ENCODE measurements around the gene PAFAH1B1.
"Not testable (repeated sequence)": the region's sequence is repeated elsewhere in the genome, so short reads cannot be mapped to it uniquely, and the experiment has no call there.

The PAFAH1B1 gene

GRCh38 chr17:2612630-2613029 lies 19.2 kb downstream of the PAFAH1B1 start:
- H3K36me3 ChIP-seq (replicated peaks): peaks cover 8% of the 10 kb centered on the region
- H3K27ac ChIP-seq: no peak overlapping the region
- H3K4me3 ChIP-seq (ENCODE audit: low read depth, low read length): no peak overlapping the region
- TF ChIP-seq, protein P1, sequence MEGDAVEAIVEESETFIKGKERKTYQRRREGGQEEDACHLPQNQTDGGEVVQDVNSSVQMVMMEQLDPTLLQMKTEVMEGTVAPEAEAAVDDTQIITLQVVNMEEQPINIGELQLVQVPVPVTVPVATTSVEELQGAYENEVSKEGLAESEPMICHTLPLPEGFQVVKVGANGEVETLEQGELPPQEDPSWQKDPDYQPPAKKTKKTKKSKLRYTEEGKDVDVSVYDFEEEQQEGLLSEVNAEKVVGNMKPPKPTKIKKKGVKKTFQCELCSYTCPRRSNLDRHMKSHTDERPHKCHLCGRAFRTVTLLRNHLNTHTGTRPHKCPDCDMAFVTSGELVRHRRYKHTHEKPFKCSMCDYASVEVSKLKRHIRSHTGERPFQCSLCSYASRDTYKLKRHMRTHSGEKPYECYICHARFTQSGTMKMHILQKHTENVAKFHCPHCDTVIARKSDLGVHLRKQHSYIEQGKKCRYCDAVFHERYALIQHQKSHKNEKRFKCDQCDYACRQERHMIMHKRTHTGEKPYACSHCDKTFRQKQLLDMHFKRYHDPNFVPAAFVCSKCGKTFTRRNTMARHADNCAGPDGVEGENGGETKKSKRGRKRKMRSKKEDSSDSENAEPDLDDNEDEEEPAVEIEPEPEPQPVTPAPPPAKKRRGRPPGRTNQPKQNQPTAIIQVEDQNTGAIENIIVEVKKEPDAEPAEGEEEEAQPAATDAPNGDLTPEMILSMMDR (IDR thresholded peaks at IDR 0.05; ENCODE audit: low read depth, low read length, missing control alignments): no peak
- no peak for DNase-seq
- H3K27me3 ChIP-seq (replicated peaks): no peaks in the 10 kb centered on the region
- in situ Hi-C loops (cut with HindIII; ENCODE audit: low pct_ligation_motif_present, low sequenced_read_pairs): no loop called here

GRCh38 chr17:2613089-2613808 lies 19.8 kb downstream of the PAFAH1B1 start:
- TF ChIP-seq, protein P1 (IDR thresholded peaks at IDR 0.05; ENCODE audit: low read depth, low read length, missing control alignments): no peak
- peaks cover 8% of the 10 kb centered on the region for H3K36me3 ChIP-seq (replicated peaks)
- in situ Hi-C loops (cut with HindIII; ENCODE audit: low pct_ligation_motif_present, low sequenced_read_pairs): no loop called here
- no peak overlapping the region for H3K4me3 ChIP-seq (ENCODE audit: low read depth, low read length)
- H3K27me3 ChIP-seq (replicated peaks): no peaks in the 10 kb centered on the region
- DNase-seq: no peak
- H3K27ac ChIP-seq: no peak overlapping the region

- H3K4me3 ChIP-seq (ENCODE audit: low read depth, low read length): no peak overlapping the region
- TF ChIP-seq, protein P1 (IDR thresholded peaks at IDR 0.05; ENCODE audit: low read depth, low read length, missing control alignments): no peak
- DNase-seq: no peak
- in situ Hi-C loops (cut with HindIII; ENCODE audit: low pct_ligation_motif_present, low sequenced_read_pairs): no loop called here
- H3K36me3 ChIP-seq (replicated peaks): peaks cover 8% of the 10 kb centered on the region
- no peak overlapping the region for H3K27ac ChIP-seq
- no peaks in the 10 kb centered on the region for H3K27me3 ChIP-seq (replicated peaks)
Measured at GRCh38 chr17:2615882-2616281, 22.4 kb downstream of the PAFAH1B1 start.

DNA sequence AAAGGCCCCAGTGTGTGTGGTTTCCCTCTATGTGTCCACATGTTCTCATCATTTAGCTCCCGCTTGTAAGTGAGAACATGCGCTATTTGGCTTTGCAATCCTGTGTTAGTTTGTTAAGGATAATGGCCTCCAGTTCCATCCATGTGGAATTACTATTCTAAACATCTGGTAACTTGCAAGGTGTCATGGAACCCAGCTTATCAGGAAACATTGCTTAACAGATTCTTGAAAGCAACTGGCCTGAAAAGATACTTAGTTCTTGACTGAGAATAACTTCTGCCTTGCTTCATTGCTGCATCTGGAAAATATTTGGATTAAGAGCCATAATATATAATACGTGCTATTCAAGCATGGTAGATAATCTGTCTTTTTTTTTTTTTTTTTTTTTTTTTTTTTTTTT lies 27.8 kb downstream of the PAFAH1B1 start:
- H3K4me3 ChIP-seq (ENCODE audit: low read depth, low read length): no peak overlapping the region
- no peak for DNase-seq
- H3K36me3 ChIP-seq (replicated peaks): peaks cover 9% of the 10 kb centered on the region
- no peak overlapping the region for H3K27ac ChIP-seq
- TF ChIP-seq, protein P1 (IDR thresholded peaks at IDR 0.05; ENCODE audit: low read depth, low read length, missing control alignments): no peak
- in situ Hi-C loops (cut with HindIII; ENCODE audit: low pct_ligation_motif_present, low sequenced_read_pairs): no loop called here
- H3K27me3 ChIP-seq (replicated peaks): no peaks in the 10 kb centered on the region

DNA sequence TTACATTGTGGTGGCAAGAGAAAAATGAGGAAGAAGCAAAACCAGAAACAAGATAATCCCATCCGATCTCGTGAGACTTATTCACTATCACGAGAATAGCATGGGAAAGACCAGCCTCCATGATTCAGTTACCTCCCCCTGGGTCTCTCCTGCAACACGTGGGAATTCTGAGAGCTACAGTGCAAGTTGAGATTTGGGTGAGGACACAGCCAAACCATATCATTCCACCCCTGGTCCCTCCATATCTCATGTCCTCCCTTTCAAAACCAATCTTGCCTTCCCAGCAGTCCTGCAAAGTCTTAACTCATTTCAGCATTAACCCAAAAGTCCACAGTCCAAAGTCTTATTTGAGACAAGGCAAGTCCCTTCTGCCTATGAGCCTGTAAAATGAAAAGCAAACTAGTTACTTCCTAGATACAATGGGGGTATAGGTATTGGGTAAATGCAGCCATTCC lies 28.5 kb downstream of the PAFAH1B1 start:
- in situ Hi-C loops (cut with HindIII; ENCODE audit: low pct_ligation_motif_present, low sequenced_read_pairs); H3K27me3 ChIP-seq (replicated peaks); H3K36me3 ChIP-seq (replicated peaks); H3K4me3 ChIP-seq (ENCODE audit: low read depth, low read length); H3K27ac ChIP-seq; DNase-seq: not testable (repeated sequence)

DNA sequence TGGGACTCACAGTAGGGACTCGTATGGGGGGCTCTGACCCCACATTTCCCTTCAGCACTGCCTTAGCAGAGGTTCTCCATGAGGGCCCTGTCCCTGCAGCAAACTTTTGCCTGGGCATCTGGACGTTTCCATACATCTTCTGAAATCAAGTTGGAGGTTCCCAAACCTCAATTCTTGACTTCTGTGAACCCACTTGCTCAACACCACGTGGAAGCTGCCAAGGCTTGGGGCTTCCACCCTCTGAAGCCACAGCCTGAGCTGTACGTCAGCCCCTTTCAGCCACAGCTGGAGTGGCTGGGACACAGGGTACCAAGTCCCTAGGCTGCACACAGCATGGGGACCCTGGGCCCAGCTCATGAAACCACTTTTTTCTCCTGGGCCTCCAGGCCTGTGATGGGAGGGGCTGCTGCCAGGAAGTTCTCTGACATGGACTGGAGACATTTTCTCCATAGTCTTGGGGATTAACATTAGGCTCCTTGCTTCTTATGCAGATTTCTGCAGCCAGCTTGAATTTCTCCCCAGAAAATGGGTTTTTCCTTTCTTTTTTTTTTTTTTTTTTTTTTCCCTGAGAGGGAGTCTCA lies 29.4 kb downstream of the PAFAH1B1 start:
- H3K36me3 ChIP-seq (replicated peaks); in situ Hi-C loops (cut with HindIII; ENCODE audit: low pct_ligation_motif_present, low sequenced_read_pairs); H3K27ac ChIP-seq; H3K4me3 ChIP-seq (ENCODE audit: low read depth, low read length); DNase-seq; H3K27me3 ChIP-seq (replicated peaks): not testable (repeated sequence)
